GM21717 (cell line): ENCODE data around the gene ART3.
A peak's percentile ranks its signal among the peaks of the same experiment; 100 is the strongest.
"Not testable (repeated sequence)": the region's sequence is repeated elsewhere in the genome, so short reads cannot be mapped to it uniquely, and the experiment has no call there.

Experiments
- ATAC-seq: cut with Tn5 transposase; IDR thresholded peaks from one replicate; pipeline ENCODE4 v1.9.1; 2021; ENCODE audit warnings: mild to moderate bottlenecking, moderate library complexity; ENCODE audit not compliant: unreplicated experiment

Gene ART3

GRCh38 chr4:76074468-76074867, at the start of gene ART3:
ART3 (plus strand) TSS chr4:76074709; CDS start chr4:76075890, 1,181 bp downstream.
- no peak for ATAC-seq

- no peak for ATAC-seq
Measured at GRCh38 chr4:76028350-76028765, 46.2 kb upstream of the ART3 start.

- ATAC-seq = no peak
Measured at GRCh38 chr4:76029300-76029699, 45.2 kb upstream of the ART3 start.

- no peak for ATAC-seq
Measured at GRCh38 chr4:76035141-76035540, 39.4 kb upstream of the ART3 start.

- ATAC-seq = no peak
Measured at GRCh38 chr4:76035799-76036380, 38.6 kb upstream of the ART3 start, which contains the start of gene CXCL11. CXCL11 (minus strand) TSS chr4:76036070; CDS start chr4:76035987, 83 bp downstream.

- ATAC-seq = no peak
Measured at GRCh38 chr4:76036855-76037254, 37.7 kb upstream of the ART3 start.

- ATAC-seq = not testable (repeated sequence)
Measured at GRCh38 chr4:76042241-76042998, 32.1 kb upstream of the ART3 start.

GRCh38 chr4:76043306-76043705, 31.2 kb upstream of the ART3 start:
- ATAC-seq = not testable (repeated sequence)

- not testable (repeated sequence) for ATAC-seq
Measured at GRCh38 chr4:76044686-76045085, 29.8 kb upstream of the ART3 start.

- not testable (repeated sequence) for ATAC-seq
Measured at GRCh38 chr4:76049860-76050416, 24.6 kb upstream of the ART3 start.

GRCh38 chr4:76050560-76051050, 23.9 kb upstream of the ART3 start:
- not testable (repeated sequence) for ATAC-seq

- ATAC-seq = no peak
Measured at GRCh38 chr4:76053730-76054129, 20.8 kb upstream of the ART3 start.

- peak; percentile 97 for ATAC-seq
Measured at GRCh38 chr4:76055016-76055415, 19.5 kb upstream of the ART3 start.

GRCh38 chr4:76055421-76055820, 19.1 kb upstream of the ART3 start:
- ATAC-seq = no peak

- peak; percentile 47 for ATAC-seq
Measured at GRCh38 chr4:76058302-76058701, 16.2 kb upstream of the ART3 start.

GRCh38 chr4:76058888-76059426, 15.6 kb upstream of the ART3 start:
- ATAC-seq = no peak

GRCh38 chr4:76059750-76060149, 14.8 kb upstream of the ART3 start:
- ATAC-seq = no peak

- no peak for ATAC-seq
Measured at GRCh38 chr4:76060506-76060905, 14.0 kb upstream of the ART3 start.

- ATAC-seq = no peak
Measured at GRCh38 chr4:76061421-76061820, 13.1 kb upstream of the ART3 start.

- peak; percentile 62 for ATAC-seq
Measured at GRCh38 chr4:76061982-76062381, 12.5 kb upstream of the ART3 start.

GRCh38 chr4:76066546-76066945, 8.0 kb upstream of the ART3 start:
- no peak for ATAC-seq
